Neuronal stem cell (in vitro differentiated cells): ENCODE data around the gene PIP4K2C.
A peak's percentile ranks its signal among the peaks of the same experiment; 100 is the strongest.

ENCODE experiments used
- DNase-seq: peaks from one replicate; pipeline ENCODE4 v3.0.0-alpha.2; 2013; ENCODE audit warnings: low spot score
- H2AFZ ChIP-seq: one replicate; pipeline ENCODE4 v1.6.1; 2013; ENCODE audit warnings: mild to moderate bottlenecking, low read length, inconsistent platforms
- H2AK5ac ChIP-seq: 2 replicates; pipeline ENCODE4 v1.6.1; 2013; ENCODE audit warnings: low read depth, mild to moderate bottlenecking, inconsistent platforms, low read length, moderate library complexity, mixed read lengths
- H2BK120ac ChIP-seq: 2 replicates; pipeline ENCODE4 v1.6.1; 2013; ENCODE audit warnings: low read depth, mild to moderate bottlenecking, inconsistent platforms, low read length, moderate library complexity, mixed read lengths
- H2BK12ac ChIP-seq: one replicate; pipeline ENCODE4 v1.6.1; 2013; ENCODE audit warnings: low read length, inconsistent platforms
- H2BK15ac ChIP-seq: 2 replicates; pipeline ENCODE4 v1.6.1; 2013; ENCODE audit warnings: mild to moderate bottlenecking, low read length, inconsistent platforms, mixed read lengths
- H2BK5ac ChIP-seq: one replicate; pipeline ENCODE4 v1.6.1; 2013; ENCODE audit warnings: inconsistent platforms, mild to moderate bottlenecking, low read length, moderate library complexity
- H3K14ac ChIP-seq: one replicate; pipeline ENCODE4 v1.6.1; 2013; ENCODE audit warnings: low read length, inconsistent platforms
- H3K18ac ChIP-seq: 2 replicates; pipeline ENCODE4 v1.6.1; 2013; ENCODE audit warnings: low read length, inconsistent platforms
- H3K23ac ChIP-seq: 2 replicates; pipeline ENCODE4 v1.6.1; 2013; ENCODE audit warnings: low read depth, mild to moderate bottlenecking, mixed read lengths, low read length, inconsistent platforms; ENCODE audit not compliant: poor library complexity
- H3K27ac ChIP-seq: replicated peaks from 3 replicates; pipeline ENCODE4 v1.5.1; 2013; ENCODE audit warnings: low read length, inconsistent platforms
- H3K27me3 ChIP-seq, 3 experiments: 2 replicates each; pipeline ENCODE4 v1.6.1; 2013; ENCODE audit warnings: low read length in 3 of 3, mild to moderate bottlenecking in 2 of 3, inconsistent platforms in 1 of 3, low read depth in 1 of 3, mixed read lengths in 1 of 3, moderate library complexity in 1 of 3; ENCODE audit not compliant: control insufficient read depth in 3 of 3, insufficient read depth in 3 of 3
- H3K36me3 ChIP-seq, 2 donors: replicated peaks in 1 of 2; 2 replicates each; pipeline ENCODE4 v1.6.1; 2013; ENCODE audit warnings: low read length in 2 of 2; ENCODE audit not compliant: control insufficient read depth in 2 of 2, insufficient read depth in 2 of 2
- H3K4ac ChIP-seq: 2 replicates; pipeline ENCODE4 v1.6.1; 2013; ENCODE audit warnings: inconsistent platforms, mild to moderate bottlenecking, low read length, moderate library complexity
- H3K4me1 ChIP-seq, 2 donors: 1 replicate in 1 of 2; 2 replicates in 1 of 2; pipeline ENCODE4 v1.6.1; 2013; ENCODE audit warnings: low read length in 2 of 2, low read depth in 1 of 2; ENCODE audit not compliant: control insufficient read depth in 2 of 2, insufficient read depth in 1 of 2
- H3K4me2 ChIP-seq: one replicate; pipeline ENCODE4 v1.6.1; 2013; ENCODE audit warnings: mild to moderate bottlenecking, low read length, inconsistent platforms; ENCODE audit not compliant: insufficient read depth, poor library complexity, severe bottlenecking
- H3K4me3 ChIP-seq, 2 donors: 2 replicates each; pipeline ENCODE4 v1.5.1; 2013; ENCODE audit warnings: low read length in 2 of 2, mild to moderate bottlenecking in 2 of 2, inconsistent platforms in 1 of 2, moderate library complexity in 1 of 2
- H3K79me1 ChIP-seq: one replicate; pipeline ENCODE4 v1.6.1; 2013; ENCODE audit warnings: low read depth, mild to moderate bottlenecking, inconsistent platforms, low read length, moderate library complexity
- H3K9ac ChIP-seq: one replicate; pipeline ENCODE4 v1.6.1; 2013; ENCODE audit warnings: mild to moderate bottlenecking, low read depth, low read length, inconsistent platforms; ENCODE audit not compliant: poor library complexity
- H3K9me3 ChIP-seq, 2 donors: replicated peaks in 1 of 2; 2 replicates each; pipeline versions ENCODE3 to v1.6.1; 2013; ENCODE audit warnings: low read length in 2 of 2, mild to moderate bottlenecking in 2 of 2, inconsistent platforms in 1 of 2, low read depth in 1 of 2, mixed read lengths in 1 of 2, moderate library complexity in 1 of 2; ENCODE audit not compliant: control insufficient read depth in 2 of 2, insufficient read depth in 1 of 2
- H4K8ac ChIP-seq: one replicate; pipeline ENCODE4 v1.6.1; 2013; ENCODE audit warnings: low read depth, mild to moderate bottlenecking, inconsistent platforms, low read length, moderate library complexity
- H4K91ac ChIP-seq: one replicate; pipeline ENCODE4 v1.6.1; 2013; ENCODE audit warnings: low read length, low read depth, mild to moderate bottlenecking, inconsistent platforms; ENCODE audit not compliant: poor library complexity
- WGBS, 2 donors: extraction: QIAGEN DNeasy Blood & Tissue Kit; methylation state at CpG; one replicate each; pipeline ENCODE4 v1.1.7; 2013; ENCODE audit warnings: missing lambda C conversion rate in 2 of 2, mixed read lengths in 1 of 2; ENCODE audit not compliant: insufficient read length in 2 of 2, insufficient replicate concordance in 1 of 2; ENCODE audit errors: extremely low coverage in 2 of 2; 5-methylcytosine and 5-hydroxymethylcytosine counted together

Gene PIP4K2C

DNA sequence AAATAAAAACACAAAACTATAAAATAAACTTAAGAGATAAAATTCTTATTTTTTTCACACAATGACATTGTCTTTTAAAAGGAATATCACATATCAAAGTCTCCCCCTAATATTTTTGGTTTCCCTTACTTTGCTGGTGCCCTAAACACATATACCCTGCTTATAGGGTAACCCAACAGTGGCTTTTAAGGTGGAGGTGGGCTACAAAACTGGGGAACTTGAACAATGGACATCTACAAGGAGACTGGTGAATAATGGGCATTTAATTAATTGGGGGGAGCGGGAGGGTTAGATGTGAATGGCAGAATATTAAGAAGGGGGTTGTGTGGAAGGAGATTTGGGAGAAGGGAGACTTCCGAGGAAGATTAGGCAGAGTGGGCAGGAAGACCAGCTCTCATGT is 32.4 kb downstream of the PIP4K2C start:
- no peak overlapping the region for H3K9ac ChIP-seq
- H2AFZ ChIP-seq: no peak overlapping the region
- peaks cover 1 to 13% of the 10 kb centered on the region in 2 donors for H3K4me1 ChIP-seq
- no peaks in the 10 kb centered on the region for H3K9me3 ChIP-seq
- H3K23ac ChIP-seq: no peak overlapping the region
- H3K27ac ChIP-seq: no peak overlapping the region
- no peak overlapping the region for H4K91ac ChIP-seq
- no peak for DNase-seq
- H2BK5ac ChIP-seq: no peak overlapping the region
- H3K4me2 ChIP-seq: no peak overlapping the region
- no peak overlapping the region for H2BK12ac ChIP-seq
- no peak overlapping the region for H3K4ac ChIP-seq
- H3K14ac ChIP-seq: no peak overlapping the region
- H3K79me1 ChIP-seq: peaks cover 1% of the 10 kb centered on the region
- H3K18ac ChIP-seq: no peak overlapping the region
- peaks cover 0 to 38% of the 10 kb centered on the region in 2 donors for H3K36me3 ChIP-seq
- no peak overlapping the region for H2AK5ac ChIP-seq
- WGBS, 2 donors: 100% methylated on average over 2 of the region's 2 CpGs; no CpG with 5 or more reads in 1 of the 2 donors
- no peak overlapping the region for H2BK15ac ChIP-seq
- no peak overlapping the region for H3K4me3 ChIP-seq
- H2BK120ac ChIP-seq: no peak overlapping the region
- no peak overlapping the region for H4K8ac ChIP-seq
- peaks cover 0 to 97% (median 51%) of the 10 kb centered on the region in 3 experiments for H3K27me3 ChIP-seq

GRCh38 chr12:57623811-57624390 is 32.9 kb downstream of the PIP4K2C start:
- Histone ChIP-seq H2AK5ac (no peak overlapping the region), H2AFZ (no peak overlapping the region), H2BK15ac (no peak overlapping the region), H4K8ac (no peak overlapping the region), H2BK12ac (no peak overlapping the region), H3K9me3 (peaks cover 0 to 2% of the 10 kb centered on the region in 2 donors), H3K4me1 (peaks cover 1 to 13% of the 10 kb centered on the region in 2 donors), H3K4ac (no peak overlapping the region), H3K18ac (no peak overlapping the region), H4K91ac (no peak overlapping the region), H3K27me3 (peaks cover 0 to 97% (median 54%) of the 10 kb centered on the region in 3 experiments), H2BK5ac (no peak overlapping the region), H3K23ac (no peak overlapping the region), H2BK120ac (no peak overlapping the region), H3K4me3 (no peak overlapping the region), H3K14ac (no peak overlapping the region), H3K36me3 (peaks cover 0 to 43% of the 10 kb centered on the region in 2 donors), H3K4me2 (no peak overlapping the region), H3K9ac (no peak overlapping the region), H3K79me1 (peaks cover 1% of the 10 kb centered on the region), H3K27ac (no peak overlapping the region)
- no CpG with 5 or more reads among the region's 5 CpGs for WGBS, 2 donors
- DNase-seq: no peak

GRCh38 chr12:57624441-57625220 is 33.6 kb downstream of the PIP4K2C start:
- Histone ChIP-seq H3K4me2 (no peak overlapping the region), H4K91ac (no peak overlapping the region), H2BK120ac (no peak overlapping the region), H3K4me1 (peaks cover 1 to 13% of the 10 kb centered on the region in 2 donors), H3K23ac (no peak overlapping the region), H2BK5ac (no peak overlapping the region), H2AK5ac (peak overlapping the region; percentile 16), H3K4ac (no peak overlapping the region), H3K36me3 (peaks cover 0 to 50% of the 10 kb centered on the region in 2 donors), H2AFZ (no peak overlapping the region), H4K8ac (no peak overlapping the region), H3K27me3 (peaks cover 0 to 96% (median 53%) of the 10 kb centered on the region in 3 experiments), H3K18ac (peak overlapping the region; percentile 39), H3K27ac (no peak overlapping the region), H3K9me3 (peaks cover 0 to 3% of the 10 kb centered on the region in 2 donors), H3K79me1 (peaks cover 1% of the 10 kb centered on the region), H2BK15ac (no peak overlapping the region), H3K14ac (no peak overlapping the region), H3K9ac (no peak overlapping the region), H2BK12ac (no peak overlapping the region), H3K4me3 (no peak overlapping the region)
- WGBS, 2 donors: no CpG with 5 or more reads among the region's 8 CpGs
- DNase-seq: no peak
